CD4-positive, alpha-beta T cell treated with Interleukin-21 for 1 hour (primary cell): ENCODE data around the gene PEAK3.
A peak's percentile ranks its signal among the peaks of the same experiment; 100 is the strongest.

Experiments
- DNase-seq: peaks from one replicate; pipeline ENCODE4 v3.0.0-alpha.2; 2020

Gene PEAK3

GRCh38 chr19:2282062-2282861 lies at the start of gene PEAK3:
Gene PEAK3 (minus strand): TSS chr19:2282175. CDS start chr19:2280931, 1,244 bp downstream.
- DNase-seq = peak; percentile 50

GRCh38 chr19:2330632-2331284 lies 48.8 kb upstream of the PEAK3 start:
- DNase-seq = no peak

- DNase-seq = no peak
These were observed 48.3 kb upstream of the PEAK3 start for GRCh38 chr19:2330255-2330631.

- DNase-seq = no peak
These were observed 47.5 kb upstream of the PEAK3 start for GRCh38 chr19:2329501-2329916.

GRCh38 chr19:2329149-2329478 lies 47.1 kb upstream of the PEAK3 start:
- no peak for DNase-seq

GRCh38 chr19:2328401-2329148 lies 46.6 kb upstream of the PEAK3 start, which contains the start of the genes LSM7 and SPPL2B:
Gene LSM7 (minus strand): TSS chr19:2328586. CDS start chr19:2328566, 20 bp downstream.
Gene SPPL2B (plus strand): TSS chr19:2328684. CDS start chr19:2328710, 26 bp downstream.
- DNase-seq = peak; percentile 95

GRCh38 chr19:2327773-2328400 lies 45.9 kb upstream of the PEAK3 start:
- peak; percentile 82 for DNase-seq

- no peak for DNase-seq
These were observed 44.9 kb upstream of the PEAK3 start for GRCh38 chr19:2326699-2327360.

GRCh38 chr19:2325281-2326046 lies 43.5 kb upstream of the PEAK3 start:
- DNase-seq = no peak

- DNase-seq = no peak
These were observed 42.4 kb upstream of the PEAK3 start for GRCh38 chr19:2324220-2324948.

GRCh38 chr19:2323707-2324106 lies 41.7 kb upstream of the PEAK3 start:
- no peak for DNase-seq

GRCh38 chr19:2321565-2322283 lies 39.7 kb upstream of the PEAK3 start:
- no peak for DNase-seq

- DNase-seq = no peak
These were observed 39.0 kb upstream of the PEAK3 start for GRCh38 chr19:2320939-2321338.

GRCh38 chr19:2320049-2320448 lies 38.1 kb upstream of the PEAK3 start:
- no peak for DNase-seq

- DNase-seq = no peak
These were observed 37.6 kb upstream of the PEAK3 start for GRCh38 chr19:2319551-2319950.

- DNase-seq = no peak
These were observed 36.9 kb upstream of the PEAK3 start for GRCh38 chr19:2318923-2319322.

- no peak for DNase-seq
These were observed 35.8 kb upstream of the PEAK3 start for GRCh38 chr19:2317756-2318155.

- DNase-seq = no peak
These were observed 35.3 kb upstream of the PEAK3 start for GRCh38 chr19:2317300-2317699.

GRCh38 chr19:2315818-2316353 lies 33.9 kb upstream of the PEAK3 start:
- peak; percentile 39 for DNase-seq
